ENCODE measurements around the gene CDK19. TPM values are rescaled to one million over a fixed set of nuclear protein-coding genes. Genes with fewer than 3 reads are reported as not detected.

The CDK19 gene
- total RNA-seq, 4 donors from 2014 or later: 3.0 to 7.4 (median 6.3) TPM

DNA sequence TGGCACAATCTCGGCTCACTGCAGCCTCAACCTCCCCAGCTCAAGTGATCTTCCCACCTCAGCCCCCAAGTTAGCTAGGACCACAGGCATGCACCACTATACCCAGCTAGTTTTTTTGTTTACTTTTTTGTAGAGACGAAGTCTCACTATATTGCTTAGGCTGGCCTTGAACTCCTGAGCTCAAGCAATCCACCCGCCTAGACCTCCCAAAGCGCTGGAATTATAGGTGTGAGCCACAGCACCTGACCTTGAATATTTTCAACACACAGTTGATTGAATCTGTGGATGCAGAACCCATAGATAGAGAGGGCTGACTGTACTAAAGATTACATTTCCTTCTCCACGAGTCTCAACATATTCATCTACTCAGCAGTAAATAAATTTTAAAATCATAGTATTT, 15.6 kb downstream of the CDK19 start:
- no peak for ATAC-seq
- Histone ChIP-seq H3K4me1 (peaks cover 9% of the 10 kb centered on the region in 2 donors), H3K36me3 (no peaks in the 10 kb centered on the region), H3K9me3 (no peaks in the 10 kb centered on the region), H3K27me3 (no peaks in the 10 kb centered on the region), H3K27ac (no peak overlapping the region), H3K4me3 (no peak overlapping the region)
- no peak for TF ChIP-seq POLR2A (IDR thresholded peaks at IDR 0.05)
- TF ChIP-seq, protein P1, sequence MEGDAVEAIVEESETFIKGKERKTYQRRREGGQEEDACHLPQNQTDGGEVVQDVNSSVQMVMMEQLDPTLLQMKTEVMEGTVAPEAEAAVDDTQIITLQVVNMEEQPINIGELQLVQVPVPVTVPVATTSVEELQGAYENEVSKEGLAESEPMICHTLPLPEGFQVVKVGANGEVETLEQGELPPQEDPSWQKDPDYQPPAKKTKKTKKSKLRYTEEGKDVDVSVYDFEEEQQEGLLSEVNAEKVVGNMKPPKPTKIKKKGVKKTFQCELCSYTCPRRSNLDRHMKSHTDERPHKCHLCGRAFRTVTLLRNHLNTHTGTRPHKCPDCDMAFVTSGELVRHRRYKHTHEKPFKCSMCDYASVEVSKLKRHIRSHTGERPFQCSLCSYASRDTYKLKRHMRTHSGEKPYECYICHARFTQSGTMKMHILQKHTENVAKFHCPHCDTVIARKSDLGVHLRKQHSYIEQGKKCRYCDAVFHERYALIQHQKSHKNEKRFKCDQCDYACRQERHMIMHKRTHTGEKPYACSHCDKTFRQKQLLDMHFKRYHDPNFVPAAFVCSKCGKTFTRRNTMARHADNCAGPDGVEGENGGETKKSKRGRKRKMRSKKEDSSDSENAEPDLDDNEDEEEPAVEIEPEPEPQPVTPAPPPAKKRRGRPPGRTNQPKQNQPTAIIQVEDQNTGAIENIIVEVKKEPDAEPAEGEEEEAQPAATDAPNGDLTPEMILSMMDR (IDR thresholded peaks at IDR 0.05 in 4 of 5, conservative IDR thresholded peaks at IDR 0.05 in 1 of 5): no peak
- no peak for DNase-seq
- intact Hi-C loops (cut with DNase I; ENCODE audit: low total_unique reads) (no loop called here), in situ Hi-C loops (cut with MboI; ENCODE audit: low sequenced_read_pairs in 4 of 4) (no loop called here)

DNA sequence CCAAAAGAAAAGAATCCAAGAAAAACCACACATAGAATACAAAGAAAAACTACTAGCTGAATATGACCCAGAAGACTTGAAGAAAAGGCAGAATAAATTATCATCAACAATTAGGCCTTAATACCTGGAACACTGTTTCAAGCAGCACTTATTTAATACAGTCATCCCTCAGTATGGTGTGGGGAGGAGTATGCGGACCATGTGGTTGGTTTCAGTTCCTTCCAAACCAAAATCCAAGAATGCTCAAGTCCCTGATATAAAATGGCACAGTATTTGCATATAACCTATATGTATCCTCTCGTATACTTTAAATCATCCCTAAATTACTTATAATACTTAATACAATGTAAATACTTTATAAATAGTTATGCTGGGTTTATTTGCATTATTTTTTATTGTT, 16.1 kb downstream of the CDK19 start:
- DNase-seq (no peak), ATAC-seq (no peak)
- Histone ChIP-seq H3K4me3 (no peak overlapping the region), H3K9me3 (no peaks in the 10 kb centered on the region), H3K27me3 (no peaks in the 10 kb centered on the region), H3K4me1 (peaks cover 9% of the 10 kb centered on the region in 2 donors), H3K36me3 (no peaks in the 10 kb centered on the region), H3K27ac (no peak overlapping the region)
- in situ Hi-C loops (cut with MboI; ENCODE audit: low sequenced_read_pairs in 4 of 4) (no loop called here), intact Hi-C loops (cut with DNase I; ENCODE audit: low total_unique reads) (no loop called here)
- TF ChIP-seq, protein P1 (IDR thresholded peaks at IDR 0.05 in 4 of 5, conservative IDR thresholded peaks at IDR 0.05 in 1 of 5): no peak
- TF ChIP-seq POLR2A (IDR thresholded peaks at IDR 0.05): no peak

DNA sequence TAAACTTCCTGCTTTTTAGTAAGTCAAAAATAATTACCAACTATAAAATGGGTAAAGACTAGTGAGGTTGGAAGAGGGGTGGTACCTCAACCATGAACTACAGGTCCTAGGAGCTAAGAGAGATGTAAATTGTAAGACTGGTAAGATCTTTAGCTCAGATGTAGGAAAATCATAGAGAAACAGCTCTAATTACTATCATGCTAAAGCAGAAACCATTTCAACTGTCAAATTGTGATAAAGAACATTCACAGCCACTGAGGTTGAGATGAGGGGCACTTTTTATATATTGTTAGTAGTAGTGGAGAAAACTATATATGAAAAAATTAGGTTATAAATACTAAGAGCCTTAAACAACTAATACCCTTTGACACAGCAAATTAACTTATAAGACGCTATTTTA, 20.0 kb downstream of the CDK19 start:
- H3K9me3 ChIP-seq: no peaks in the 10 kb centered on the region
- H3K27ac ChIP-seq: no peak overlapping the region
- DNase-seq: no peak
- no peak for ATAC-seq
- no peaks in the 10 kb centered on the region for H3K27me3 ChIP-seq
- H3K36me3 ChIP-seq: no peaks in the 10 kb centered on the region
- H3K4me3 ChIP-seq: no peak overlapping the region
- in situ Hi-C loops (cut with MboI; ENCODE audit: low sequenced_read_pairs in 4 of 4): no loop called here
- H3K4me1 ChIP-seq: peaks cover 8% of the 10 kb centered on the region in 2 donors
- no peak for TF ChIP-seq POLR2A (IDR thresholded peaks at IDR 0.05)
- TF ChIP-seq, protein P1 (IDR thresholded peaks at IDR 0.05 in 4 of 5, conservative IDR thresholded peaks at IDR 0.05 in 1 of 5): no peak
- intact Hi-C loops (cut with DNase I; ENCODE audit: low total_unique reads): no loop called here

DNA sequence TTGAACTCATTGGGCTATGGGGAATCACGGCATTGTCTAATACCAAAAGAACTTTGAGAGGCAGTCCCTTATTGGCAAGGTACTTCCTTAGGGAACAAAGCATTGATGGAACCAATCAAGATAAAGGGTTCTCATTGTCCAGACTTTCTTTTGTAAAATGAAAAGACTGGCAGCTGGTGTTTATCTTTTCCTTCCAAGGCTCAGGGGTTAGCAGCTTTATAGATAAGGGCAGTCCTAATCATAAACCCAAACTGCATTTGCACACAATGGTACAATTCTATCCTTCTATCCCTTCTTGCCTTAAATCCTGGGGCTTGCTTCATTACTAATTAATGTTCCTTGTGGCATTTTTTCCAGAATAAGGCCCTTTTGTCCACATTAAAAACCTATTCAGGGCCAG, 28.6 kb downstream of the CDK19 start:
- no peak for TF ChIP-seq POLR2A (IDR thresholded peaks at IDR 0.05)
- TF ChIP-seq, protein P1 (IDR thresholded peaks at IDR 0.05 in 4 of 5, conservative IDR thresholded peaks at IDR 0.05 in 1 of 5): no peak
- H3K27ac ChIP-seq: no peak overlapping the region
- no peak for DNase-seq
- no peaks in the 10 kb centered on the region for H3K36me3 ChIP-seq
- in situ Hi-C loops (cut with MboI; ENCODE audit: low sequenced_read_pairs in 4 of 4) (no loop called here), intact Hi-C loops (cut with DNase I; ENCODE audit: low total_unique reads) (no loop called here)
- ATAC-seq: no peak
- no peak overlapping the region for H3K4me3 ChIP-seq
- H3K4me1 ChIP-seq: peaks cover 0 to 5% of the 10 kb centered on the region in 2 donors
- H3K9me3 ChIP-seq: no peaks in the 10 kb centered on the region
- H3K27me3 ChIP-seq: no peaks in the 10 kb centered on the region

DNA sequence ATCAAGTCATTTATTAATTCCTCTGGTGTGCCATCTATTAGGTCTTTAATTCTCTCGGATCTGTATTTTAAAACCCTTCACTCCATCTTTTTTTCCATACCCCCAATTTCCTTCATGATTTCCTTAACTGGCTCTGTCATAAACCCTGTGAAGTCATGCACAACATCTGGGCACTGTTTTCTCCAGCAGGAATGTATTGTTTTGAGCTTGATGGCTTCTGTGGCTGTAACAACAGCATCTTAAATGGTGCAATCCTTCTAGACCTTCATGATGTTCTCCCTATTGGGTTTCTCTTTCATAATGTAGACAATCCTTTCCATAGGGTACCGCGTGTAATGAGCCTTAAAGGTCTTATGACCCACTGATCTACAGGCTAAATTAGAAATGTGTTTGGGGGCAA, 29.0 kb downstream of the CDK19 start:
- TF ChIP-seq, protein P1 (IDR thresholded peaks at IDR 0.05 in 4 of 5, conservative IDR thresholded peaks at IDR 0.05 in 1 of 5): no peak
- in situ Hi-C loops (cut with MboI; ENCODE audit: low sequenced_read_pairs in 4 of 4): no loop called here
- no peaks in the 10 kb centered on the region for H3K36me3 ChIP-seq
- H3K27me3 ChIP-seq: no peaks in the 10 kb centered on the region
- DNase-seq (no peak), ATAC-seq (no peak)
- H3K9me3 ChIP-seq: no peaks in the 10 kb centered on the region
- H3K4me3 ChIP-seq: no peak overlapping the region
- intact Hi-C loops (cut with DNase I; ENCODE audit: low total_unique reads): no loop called here
- H3K4me1 ChIP-seq: peaks cover 0 to 5% of the 10 kb centered on the region in 2 donors
- no peak overlapping the region for H3K27ac ChIP-seq
